ENCODE results near the gene VKORC1. TPM values are rescaled to one million over a fixed set of nuclear protein-coding genes. Genes with fewer than 3 reads are reported as not detected.

Gene VKORC1
- total RNA-seq, 4 donors from 2014 or later: 43.7 to 95.5 (median 73.6) TPM

DNA sequence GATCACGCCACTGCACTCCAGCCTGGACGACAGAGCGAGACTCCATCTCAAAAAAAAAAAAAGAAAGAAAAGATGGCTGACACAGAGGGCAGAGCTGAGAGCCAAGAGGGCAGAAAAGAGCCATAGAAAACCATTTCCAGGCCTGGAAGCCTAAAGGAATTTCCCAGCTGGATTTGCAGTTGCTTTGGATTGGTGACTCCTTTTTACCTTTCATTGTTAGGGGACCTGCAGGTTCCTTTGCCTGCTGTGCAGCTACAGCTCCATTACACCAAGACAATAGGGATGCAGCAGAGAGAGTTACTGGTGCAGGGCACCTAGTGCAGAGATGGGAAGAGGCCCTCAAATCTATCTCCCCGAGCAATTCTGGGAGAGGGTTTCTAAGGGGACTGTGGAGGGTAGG is 39.0 kb downstream of the VKORC1 start:
- no peak for DNase-seq (ENCODE audit: low spot score in 2 of 2)
- no peak overlapping the region for H3K4me3 ChIP-seq (ENCODE audit: low read depth, poor library complexity, severe bottlenecking)
- intact Hi-C loops (cut with DNase I; ENCODE audit: low total_unique reads): no loop called here
- TF ChIP-seq POLR2A (IDR thresholded peaks at IDR 0.05): no peak
- TF ChIP-seq, protein P1, sequence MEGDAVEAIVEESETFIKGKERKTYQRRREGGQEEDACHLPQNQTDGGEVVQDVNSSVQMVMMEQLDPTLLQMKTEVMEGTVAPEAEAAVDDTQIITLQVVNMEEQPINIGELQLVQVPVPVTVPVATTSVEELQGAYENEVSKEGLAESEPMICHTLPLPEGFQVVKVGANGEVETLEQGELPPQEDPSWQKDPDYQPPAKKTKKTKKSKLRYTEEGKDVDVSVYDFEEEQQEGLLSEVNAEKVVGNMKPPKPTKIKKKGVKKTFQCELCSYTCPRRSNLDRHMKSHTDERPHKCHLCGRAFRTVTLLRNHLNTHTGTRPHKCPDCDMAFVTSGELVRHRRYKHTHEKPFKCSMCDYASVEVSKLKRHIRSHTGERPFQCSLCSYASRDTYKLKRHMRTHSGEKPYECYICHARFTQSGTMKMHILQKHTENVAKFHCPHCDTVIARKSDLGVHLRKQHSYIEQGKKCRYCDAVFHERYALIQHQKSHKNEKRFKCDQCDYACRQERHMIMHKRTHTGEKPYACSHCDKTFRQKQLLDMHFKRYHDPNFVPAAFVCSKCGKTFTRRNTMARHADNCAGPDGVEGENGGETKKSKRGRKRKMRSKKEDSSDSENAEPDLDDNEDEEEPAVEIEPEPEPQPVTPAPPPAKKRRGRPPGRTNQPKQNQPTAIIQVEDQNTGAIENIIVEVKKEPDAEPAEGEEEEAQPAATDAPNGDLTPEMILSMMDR (IDR thresholded peaks at IDR 0.05): no peak
- 80 to 89% methylated on average over 4 of the region's 4 CpGs for WGBS, 2 donors

DNA sequence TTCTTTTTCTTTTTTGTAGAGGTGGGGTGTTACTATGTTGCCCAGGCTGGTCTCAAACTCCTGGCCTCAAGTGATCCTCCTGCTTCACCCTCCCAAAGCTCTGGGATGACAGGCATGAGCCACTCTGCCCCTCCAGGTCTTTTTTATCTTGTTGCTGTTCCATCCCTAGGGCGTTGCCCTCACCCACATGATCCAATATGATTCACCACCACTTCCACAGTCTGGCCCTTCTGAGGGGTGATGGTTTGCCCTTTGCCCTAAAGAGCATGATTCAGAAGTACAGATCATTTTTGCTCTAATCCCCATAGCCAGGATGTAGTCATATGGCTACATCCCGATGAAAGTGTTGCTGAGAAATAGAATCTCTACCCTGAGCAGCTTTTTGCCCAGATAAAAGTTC is 42.5 kb downstream of the VKORC1 start:
- peak in 1 of 2 donors; percentile 55 for DNase-seq (ENCODE audit: low spot score in 2 of 2)
- WGBS, 2 donors: 13 to 34% methylated on average over 2 of the region's 2 CpGs
- intact Hi-C loops (cut with DNase I; ENCODE audit: low total_unique reads): no loop called here
- no peak overlapping the region for H3K4me3 ChIP-seq (ENCODE audit: low read depth, poor library complexity, severe bottlenecking)
- TF ChIP-seq POLR2A (IDR thresholded peaks at IDR 0.05): no peak
- TF ChIP-seq, protein P1 (IDR thresholded peaks at IDR 0.05): no peak

DNA sequence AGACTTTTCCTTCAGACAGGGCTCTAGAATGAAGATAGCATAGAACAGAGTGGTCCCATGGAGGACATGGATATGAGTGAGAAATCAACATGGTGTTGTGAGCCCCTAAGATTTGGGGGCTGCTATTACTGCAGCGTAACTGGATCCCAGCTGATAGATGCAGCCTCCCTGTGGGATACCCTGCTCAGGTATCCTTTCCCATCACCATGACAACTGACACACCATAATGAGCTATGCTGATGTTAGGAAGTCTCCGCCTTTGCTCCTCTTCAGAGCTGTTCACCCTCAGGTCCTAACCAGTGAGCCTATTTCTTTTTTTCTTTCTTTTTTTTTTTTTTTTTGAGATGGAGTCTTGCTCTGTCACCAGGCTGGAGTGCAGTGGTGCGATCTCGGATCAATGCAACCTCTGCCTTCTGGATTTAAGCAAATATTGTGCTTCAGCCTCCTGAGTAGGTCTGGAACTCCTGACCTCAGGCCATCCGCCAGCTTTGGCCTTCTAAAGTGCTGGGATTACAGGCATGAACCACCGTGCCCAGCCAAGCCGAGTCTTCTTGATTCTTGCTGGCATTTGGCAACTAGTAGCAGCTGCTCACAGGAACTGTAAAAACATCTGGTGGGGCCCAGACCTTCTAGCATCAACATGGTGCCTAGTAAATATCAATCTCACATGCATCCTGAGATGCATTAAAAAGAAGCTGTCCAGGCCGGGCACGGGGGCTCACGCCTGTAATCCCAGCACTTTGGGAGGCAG is 44.1 kb downstream of the VKORC1 start:
- DNase-seq (ENCODE audit: low spot score in 2 of 2): no peak
- no peak for TF ChIP-seq POLR2A (IDR thresholded peaks at IDR 0.05)
- TF ChIP-seq, protein P1 (IDR thresholded peaks at IDR 0.05): no peak
- WGBS, 2 donors: 73 to 80% methylated on average over 10 of the region's 10 CpGs
- H3K4me3 ChIP-seq (ENCODE audit: low read depth, poor library complexity, severe bottlenecking): no peak overlapping the region
- intact Hi-C loops (cut with DNase I; ENCODE audit: low total_unique reads): no loop called here

DNA sequence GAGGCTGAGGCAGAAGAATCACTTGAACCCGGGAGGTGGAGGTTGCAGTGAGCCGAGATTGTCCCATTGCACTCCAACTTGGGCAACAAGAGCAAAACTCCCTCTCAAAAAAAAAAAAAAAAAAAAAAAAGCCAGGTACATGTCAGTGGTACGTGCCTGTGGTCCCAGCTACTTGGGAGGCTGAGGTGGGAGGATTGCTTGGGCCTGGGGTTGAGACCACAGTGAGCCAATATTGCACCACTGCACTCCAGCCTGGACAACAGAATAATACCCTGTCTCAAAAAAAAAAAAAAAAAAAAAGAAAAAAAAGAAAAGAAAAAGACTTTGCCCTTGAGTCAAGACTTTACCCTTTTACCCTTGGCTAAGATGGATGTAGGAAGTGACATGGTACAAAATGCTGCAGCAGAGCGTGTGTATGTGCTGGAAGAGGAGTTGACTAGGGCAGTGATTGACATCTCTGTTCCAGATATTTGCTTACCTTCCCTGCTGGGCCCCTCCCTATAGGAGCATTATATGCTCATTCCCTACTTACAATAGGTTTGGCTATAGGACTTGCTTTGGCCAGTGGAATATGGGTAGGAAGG is 50.6 kb downstream of the VKORC1 start:
- 87 to 95% methylated on average over 4 of the region's 4 CpGs for WGBS, 2 donors
- TF ChIP-seq, protein P1 (IDR thresholded peaks at IDR 0.05): no peak
- TF ChIP-seq POLR2A (IDR thresholded peaks at IDR 0.05): no peak
- DNase-seq (ENCODE audit: low spot score in 2 of 2): no peak
- H3K4me3 ChIP-seq (ENCODE audit: low read depth, poor library complexity, severe bottlenecking): no peak overlapping the region
- intact Hi-C loops (cut with DNase I; ENCODE audit: low total_unique reads): no loop called here

DNA sequence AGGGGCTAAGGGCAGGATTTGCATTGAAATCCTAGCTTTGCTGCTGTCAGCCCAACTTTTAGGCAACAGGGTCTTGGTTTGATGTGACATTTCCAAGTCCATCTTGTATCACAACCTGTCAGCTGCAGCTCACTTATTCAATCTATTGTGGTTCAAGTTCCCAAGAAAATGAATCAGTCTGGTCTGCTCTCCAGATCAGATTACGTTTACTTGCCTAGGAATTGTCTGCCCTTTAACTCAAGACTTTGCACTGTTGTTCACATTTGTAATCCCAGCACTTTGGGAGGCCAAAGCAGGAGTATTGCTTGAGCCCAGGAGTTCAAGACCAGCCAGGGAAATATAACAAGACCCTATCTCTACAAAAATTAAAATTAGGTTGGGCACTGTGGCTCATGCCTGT is 51.2 kb downstream of the VKORC1 start:
- H3K4me3 ChIP-seq (ENCODE audit: low read depth, poor library complexity, severe bottlenecking): no peak overlapping the region
- 93 to 94% methylated on average over 1 of the region's 1 CpG for WGBS, 2 donors
- no peak for TF ChIP-seq POLR2A (IDR thresholded peaks at IDR 0.05)
- TF ChIP-seq, protein P1 (IDR thresholded peaks at IDR 0.05): no peak
- DNase-seq (ENCODE audit: low spot score in 2 of 2): no peak
- intact Hi-C loops (cut with DNase I; ENCODE audit: low total_unique reads): no loop called here

Measured in lower leg skin (tissue), 4 donors.